Measurements from ENCODE around the gene SPECC1. TPM values are rescaled to one million over a fixed set of nuclear protein-coding genes. Genes with fewer than 3 reads are reported as not detected.
"Not testable (repeated sequence)": the region's sequence is repeated elsewhere in the genome, so short reads cannot be mapped to it uniquely, and the experiment has no call there.

The SPECC1 gene
- total RNA-seq, 2 experiments from 2014 or later: 13.7 to 17.4 TPM

DNA sequence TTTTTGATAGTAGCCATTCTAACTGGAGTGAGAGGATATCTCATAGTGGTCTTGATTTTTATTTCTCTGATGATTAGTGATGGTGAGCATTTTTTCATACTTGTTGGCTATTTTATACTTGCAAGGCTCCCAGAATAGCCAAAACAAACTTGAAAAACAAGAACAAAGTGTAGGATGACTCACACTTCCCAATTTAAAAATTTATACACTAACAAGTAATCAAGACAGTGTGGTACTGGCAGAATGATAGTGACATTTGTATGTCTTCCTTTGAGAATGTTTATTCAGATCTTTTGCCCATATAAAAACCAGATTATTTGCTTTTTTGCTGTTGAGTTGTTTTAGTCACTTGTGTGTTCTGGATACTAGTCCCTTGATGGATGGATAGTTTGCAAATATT lies 17.8 kb downstream of the SPECC1 start:
- no peaks in the 10 kb centered on the region for H3K36me3 Mint-ChIP-seq (ENCODE audit: low read depth)
- CTCF ChIA-PET: no interaction called here
- no peaks in the 10 kb centered on the region for H3K9me3 Mint-ChIP-seq
- H3K4me1 Mint-ChIP-seq (ENCODE audit: low read depth): no peaks in the 10 kb centered on the region
- H3K4me3 Mint-ChIP-seq: no peak overlapping the region
- intact Hi-C loops (cut with micrococcal nuclease): no loop called here
- DNase-seq: no peak
- H3K27ac Mint-ChIP-seq: no peak overlapping the region
- peaks cover 5% of the 10 kb centered on the region for H3K27me3 Mint-ChIP-seq (ENCODE audit: low read depth)

DNA sequence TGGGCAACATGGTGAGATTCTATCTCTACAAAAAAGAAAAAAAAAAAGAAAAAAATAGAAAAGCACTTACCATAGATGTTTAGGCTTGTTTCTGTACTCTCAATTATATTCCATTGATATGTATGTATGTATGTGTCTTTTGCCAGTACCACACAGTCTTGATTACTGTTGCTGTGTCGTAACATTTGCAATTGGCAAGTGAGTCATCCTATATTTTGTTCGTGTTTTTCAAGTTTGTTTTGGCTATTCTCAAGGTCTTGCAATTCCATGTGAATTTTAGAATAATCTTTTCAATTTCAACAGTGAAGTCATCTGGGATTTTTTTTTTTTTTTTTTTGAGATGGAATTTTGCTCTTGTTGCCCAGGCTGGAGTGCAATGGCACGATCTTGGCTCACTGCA lies 19.3 kb downstream of the SPECC1 start:
- no peak for DNase-seq
- H3K9me3 Mint-ChIP-seq: no peaks in the 10 kb centered on the region
- CTCF ChIA-PET: no interaction called here
- peaks cover 3% of the 10 kb centered on the region for H3K27me3 Mint-ChIP-seq (ENCODE audit: low read depth)
- no peak overlapping the region for H3K27ac Mint-ChIP-seq
- H3K4me1 Mint-ChIP-seq (ENCODE audit: low read depth): peaks cover 3% of the 10 kb centered on the region
- H3K36me3 Mint-ChIP-seq (ENCODE audit: low read depth): no peaks in the 10 kb centered on the region
- intact Hi-C loops (cut with micrococcal nuclease): no loop called here
- H3K4me3 Mint-ChIP-seq: no peak overlapping the region

DNA sequence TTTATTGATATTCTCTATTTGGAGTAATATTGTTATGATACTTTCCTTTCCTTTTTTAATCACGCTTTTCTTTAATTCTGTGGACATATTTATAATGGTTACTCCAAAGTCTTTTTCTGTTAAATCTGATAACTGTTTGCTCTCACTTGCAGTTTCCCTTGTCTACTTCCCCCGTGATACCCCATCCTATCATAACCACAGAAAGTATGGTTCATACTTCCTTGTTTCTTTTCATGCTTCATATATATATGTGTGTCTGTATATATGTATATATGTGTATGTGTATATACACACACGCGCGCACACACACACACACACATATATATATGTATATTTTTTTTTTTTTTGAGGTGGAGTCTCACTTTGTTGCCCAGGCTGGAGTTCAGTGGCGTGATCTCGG lies 23.5 kb downstream of the SPECC1 start:
- Mint-ChIP-seq H3K36me3 (ENCODE audit: low read depth) (no peaks in the 10 kb centered on the region), H3K9me3 (no peaks in the 10 kb centered on the region), H3K27me3 (ENCODE audit: low read depth) (peaks cover 3% of the 10 kb centered on the region), H3K4me3 (no peak overlapping the region), H3K27ac (no peak overlapping the region), H3K4me1 (ENCODE audit: low read depth) (peaks cover 3% of the 10 kb centered on the region)
- DNase-seq: no peak
- CTCF ChIA-PET: no interaction called here
- intact Hi-C loops (cut with micrococcal nuclease): no loop called here

DNA sequence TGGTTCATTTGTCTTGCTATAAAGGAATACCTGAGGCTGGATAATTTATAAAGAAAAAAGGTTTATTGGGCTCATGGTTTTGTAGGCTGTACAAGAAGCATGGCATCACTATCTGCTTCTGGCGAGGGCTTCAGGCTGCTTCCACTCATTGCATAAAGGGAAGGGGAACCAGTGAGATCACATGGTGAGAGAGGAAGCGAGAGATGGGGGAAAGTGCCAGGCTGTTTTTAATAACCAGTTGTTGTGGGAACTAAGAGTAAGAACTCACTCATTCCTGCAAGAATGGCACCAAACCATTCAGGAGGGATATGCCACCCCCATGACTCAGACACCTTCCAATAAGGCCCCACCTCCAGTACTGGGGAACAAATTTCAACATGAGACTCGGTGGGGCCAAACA lies 24.3 kb downstream of the SPECC1 start:
- Mint-ChIP-seq H3K4me1 (ENCODE audit: low read depth) (peaks cover 3% of the 10 kb centered on the region), H3K27me3 (ENCODE audit: low read depth) (peaks cover 3% of the 10 kb centered on the region), H3K36me3 (ENCODE audit: low read depth) (no peaks in the 10 kb centered on the region), H3K27ac (no peak overlapping the region), H3K9me3 (no peaks in the 10 kb centered on the region), H3K4me3 (no peak overlapping the region)
- DNase-seq: no peak
- CTCF ChIA-PET: interaction anchor here (0.6 kb wide), 1 partner anchor 16 kb away, joined by 5 read pairs; no protein-coding TSS in a partner anchor
- intact Hi-C loops (cut with micrococcal nuclease): no loop called here

DNA sequence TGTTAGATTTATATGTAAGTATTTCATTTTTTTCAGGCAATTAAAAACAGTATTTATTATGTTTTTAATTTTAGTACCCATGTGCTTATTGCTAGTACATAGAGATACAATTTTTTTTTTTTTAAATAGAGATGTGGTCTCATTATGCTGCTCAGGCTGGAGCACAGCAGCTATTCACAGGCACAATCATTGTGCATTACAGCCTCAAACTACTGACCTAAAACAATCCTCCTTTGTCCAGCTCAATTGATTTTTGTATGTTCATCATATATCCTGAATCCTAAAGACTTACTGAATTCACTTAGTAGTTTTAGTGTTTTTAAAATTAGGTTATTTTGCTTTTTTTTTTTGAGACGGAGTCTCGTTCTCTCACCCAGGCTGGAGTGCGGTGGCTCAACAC lies 26.3 kb downstream of the SPECC1 start:
- Mint-ChIP-seq H3K27me3 (ENCODE audit: low read depth) (peaks cover 3% of the 10 kb centered on the region), H3K36me3 (ENCODE audit: low read depth) (no peaks in the 10 kb centered on the region), H3K27ac (no peak overlapping the region), H3K4me1 (ENCODE audit: low read depth) (peaks cover 3% of the 10 kb centered on the region), H3K9me3 (no peaks in the 10 kb centered on the region), H3K4me3 (no peak overlapping the region)
- CTCF ChIA-PET: interaction anchor here (0.6 kb wide), 1 partner anchor 36 kb away, joined by 4 read pairs; no protein-coding TSS in a partner anchor
- no peak for DNase-seq
- intact Hi-C loops (cut with micrococcal nuclease): no loop called here

DNA sequence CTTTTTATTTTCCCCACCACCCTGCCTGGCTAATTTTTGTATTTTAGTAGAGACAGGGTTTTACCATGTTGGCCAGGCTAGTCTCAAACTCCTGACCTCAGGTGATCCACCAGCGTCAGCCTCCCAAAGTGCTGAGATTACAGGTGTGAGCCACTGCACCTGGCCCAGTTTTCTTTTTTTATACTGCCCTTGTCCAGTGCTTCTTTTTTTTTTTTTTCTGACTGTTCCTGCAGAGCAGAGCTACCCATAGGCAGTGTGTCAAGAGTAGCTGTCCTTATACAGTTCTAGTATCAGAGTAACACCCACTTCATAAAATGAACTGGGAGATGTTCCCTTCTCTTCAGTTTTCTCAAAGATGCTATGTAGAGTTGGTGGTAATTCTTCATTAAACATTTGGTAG lies 28.1 kb downstream of the SPECC1 start:
- intact Hi-C loops (cut with micrococcal nuclease); CTCF ChIA-PET; H3K4me3 Mint-ChIP-seq; H3K27me3 Mint-ChIP-seq (ENCODE audit: low read depth); H3K4me1 Mint-ChIP-seq (ENCODE audit: low read depth); H3K9me3 Mint-ChIP-seq; DNase-seq; H3K27ac Mint-ChIP-seq; H3K36me3 Mint-ChIP-seq (ENCODE audit: low read depth): not testable (repeated sequence)

DNA sequence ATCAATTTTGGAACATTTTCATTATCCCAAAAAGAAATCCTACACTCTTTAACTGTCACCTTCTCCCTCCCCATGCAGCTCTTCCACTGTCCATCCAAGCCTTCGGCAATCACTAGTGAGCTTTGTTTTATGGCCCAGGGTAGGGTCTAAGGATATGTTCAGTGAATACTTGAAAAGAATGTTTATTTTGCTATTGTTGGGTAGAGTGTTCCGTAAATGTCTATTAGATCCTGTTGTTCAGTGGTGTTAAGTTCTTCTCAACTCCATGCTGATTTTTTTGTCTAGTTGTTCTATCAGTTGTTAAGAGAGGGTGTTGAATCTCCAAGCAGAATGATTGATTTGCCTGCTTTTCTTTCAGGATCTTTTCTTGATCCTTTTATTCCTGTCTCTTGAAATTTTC lies 29.9 kb downstream of the SPECC1 start:
- no peaks in the 10 kb centered on the region for H3K9me3 Mint-ChIP-seq
- H3K4me1 Mint-ChIP-seq (ENCODE audit: low read depth): peaks cover 3% of the 10 kb centered on the region
- CTCF ChIA-PET: no interaction called here
- DNase-seq: no peak
- intact Hi-C loops (cut with micrococcal nuclease): no loop called here
- no peaks in the 10 kb centered on the region for H3K36me3 Mint-ChIP-seq (ENCODE audit: low read depth)
- no peak overlapping the region for H3K27ac Mint-ChIP-seq
- H3K4me3 Mint-ChIP-seq: no peak overlapping the region
- peaks cover 3% of the 10 kb centered on the region for H3K27me3 Mint-ChIP-seq (ENCODE audit: low read depth)

DNA sequence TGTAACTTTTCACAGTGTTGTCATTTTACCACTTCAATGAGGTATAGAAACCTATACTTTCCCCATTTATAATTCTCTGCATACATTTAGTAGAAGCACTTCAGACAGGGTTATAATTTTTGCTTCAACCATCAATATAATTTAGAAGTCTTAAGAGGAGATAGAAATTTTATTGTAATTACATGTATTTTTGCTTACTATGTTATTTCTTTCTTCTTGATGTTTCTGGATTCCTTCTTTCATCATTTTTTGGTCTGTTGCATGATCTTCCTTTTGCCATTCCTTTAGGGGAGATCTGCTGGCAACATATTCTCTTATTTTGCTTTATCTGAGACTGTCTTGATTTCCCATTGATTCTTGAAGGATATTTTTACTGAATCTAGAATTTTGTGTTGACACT lies 31.1 kb downstream of the SPECC1 start:
- no peak for DNase-seq
- Mint-ChIP-seq H3K4me1 (ENCODE audit: low read depth) (peaks cover 3% of the 10 kb centered on the region), H3K9me3 (no peaks in the 10 kb centered on the region), H3K27me3 (ENCODE audit: low read depth) (peaks cover 5% of the 10 kb centered on the region), H3K36me3 (ENCODE audit: low read depth) (no peaks in the 10 kb centered on the region), H3K27ac (no peak overlapping the region), H3K4me3 (no peak overlapping the region)
- intact Hi-C loops (cut with micrococcal nuclease): no loop called here
- CTCF ChIA-PET: no interaction called here

DNA sequence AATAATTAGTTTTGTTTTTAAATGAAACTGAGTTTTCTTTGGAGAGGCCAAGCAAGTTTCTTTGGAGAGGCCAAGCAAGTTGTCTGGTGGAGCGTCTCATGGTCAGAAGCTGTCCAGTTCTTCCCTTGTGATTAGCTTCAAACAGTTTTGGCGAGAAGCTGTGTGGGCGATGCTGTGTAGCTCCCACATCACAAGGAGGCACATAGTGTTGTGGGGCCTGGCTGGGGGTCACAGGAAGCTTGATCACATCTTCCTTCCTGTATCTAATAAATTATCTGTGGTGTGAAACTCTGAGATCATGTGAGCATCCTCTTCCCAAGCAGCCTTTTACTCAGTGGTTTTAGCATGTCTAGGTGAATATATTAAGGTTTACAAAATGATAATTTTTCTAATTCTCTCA lies 33.9 kb downstream of the SPECC1 start:
- no peak for DNase-seq
- Mint-ChIP-seq H3K9me3 (no peaks in the 10 kb centered on the region), H3K4me3 (no peak overlapping the region), H3K4me1 (ENCODE audit: low read depth) (peaks cover 3% of the 10 kb centered on the region), H3K27ac (no peak overlapping the region), H3K27me3 (ENCODE audit: low read depth) (peaks cover 13% of the 10 kb centered on the region), H3K36me3 (ENCODE audit: low read depth) (no peaks in the 10 kb centered on the region)
- intact Hi-C loops (cut with micrococcal nuclease): no loop called here
- CTCF ChIA-PET: interaction anchor here (1.1 kb wide), 1 partner anchor 47 kb away, joined by 4 read pairs; no protein-coding TSS in a partner anchor

DNA sequence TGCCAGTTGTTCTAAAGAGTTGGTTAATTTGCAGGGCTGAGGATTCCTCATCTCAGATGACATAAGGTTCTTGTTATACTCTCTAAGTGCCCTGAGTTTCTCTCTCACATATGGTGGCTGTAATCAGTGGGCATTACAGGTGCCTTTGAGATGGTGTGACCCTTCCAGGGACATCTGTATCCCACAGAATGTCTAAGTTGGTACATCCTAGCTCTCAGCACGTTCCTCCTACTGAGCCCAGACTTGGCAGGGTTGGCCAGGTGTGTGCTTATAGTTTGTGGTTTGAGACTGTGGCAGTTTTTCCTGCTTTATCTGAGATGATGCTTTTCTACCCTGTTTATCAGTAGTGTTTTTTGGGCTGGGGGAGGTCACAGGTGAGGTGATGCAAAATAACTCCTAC lies 36.3 kb downstream of the SPECC1 start:
- Mint-ChIP-seq H3K4me1 (ENCODE audit: low read depth) (peaks cover 3% of the 10 kb centered on the region), H3K27ac (no peak overlapping the region), H3K27me3 (ENCODE audit: low read depth) (peaks cover 13% of the 10 kb centered on the region), H3K9me3 (no peaks in the 10 kb centered on the region), H3K4me3 (no peak overlapping the region), H3K36me3 (ENCODE audit: low read depth) (no peaks in the 10 kb centered on the region)
- intact Hi-C loops (cut with micrococcal nuclease): no loop called here
- CTCF ChIA-PET: no interaction called here
- no peak for DNase-seq

DNA sequence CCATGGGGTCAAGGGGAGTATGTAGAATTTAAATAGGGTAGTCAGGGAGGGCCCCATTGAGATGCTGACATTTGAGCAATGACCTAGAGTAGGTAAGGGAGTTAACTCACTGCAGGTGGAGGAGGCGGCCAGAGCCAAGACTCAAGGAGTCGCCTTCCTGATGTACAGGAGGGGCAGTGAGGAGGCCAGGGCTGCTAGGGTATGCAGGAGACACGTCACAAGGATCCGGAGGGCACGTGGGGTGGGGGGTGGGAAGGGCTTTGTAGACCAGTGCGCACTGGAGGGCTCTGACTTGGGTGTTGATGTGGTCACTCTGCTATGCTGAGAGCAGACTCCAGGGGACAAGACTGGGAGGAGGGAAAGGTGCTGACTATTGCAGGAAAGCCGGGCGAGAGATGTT lies 37.5 kb downstream of the SPECC1 start:
- Mint-ChIP-seq H3K9me3 (no peaks in the 10 kb centered on the region), H3K36me3 (ENCODE audit: low read depth) (no peaks in the 10 kb centered on the region), H3K4me1 (ENCODE audit: low read depth) (peaks cover 3% of the 10 kb centered on the region), H3K27ac (no peak overlapping the region), H3K27me3 (ENCODE audit: low read depth) (peaks cover 15% of the 10 kb centered on the region), H3K4me3 (no peak overlapping the region)
- DNase-seq: no peak
- intact Hi-C loops (cut with micrococcal nuclease): no loop called here
- CTCF ChIA-PET: no interaction called here

DNA sequence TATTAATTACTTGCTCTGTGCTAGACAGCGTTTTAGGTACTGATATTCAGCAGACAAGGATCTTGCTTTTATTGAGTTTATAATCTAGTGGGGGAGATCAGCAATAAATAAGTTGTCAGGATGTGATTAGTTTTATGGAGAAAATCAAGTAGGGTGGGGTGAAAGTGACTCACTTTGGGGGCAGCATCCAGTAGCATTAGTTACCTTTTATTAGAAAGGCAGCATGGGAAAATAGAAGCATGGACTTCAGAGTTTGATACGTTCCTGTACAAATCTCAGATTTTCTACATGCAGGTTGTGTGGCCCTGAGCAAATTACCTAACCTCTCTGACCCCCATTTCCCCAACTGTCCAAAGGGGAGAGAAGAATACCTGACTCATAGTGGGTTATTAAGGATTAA lies 42.5 kb downstream of the SPECC1 start:
- Mint-ChIP-seq H3K4me1 (ENCODE audit: low read depth) (no peaks in the 10 kb centered on the region), H3K4me3 (no peak overlapping the region), H3K9me3 (no peaks in the 10 kb centered on the region), H3K36me3 (ENCODE audit: low read depth) (no peaks in the 10 kb centered on the region), H3K27ac (no peak overlapping the region), H3K27me3 (ENCODE audit: low read depth) (peaks cover 15% of the 10 kb centered on the region)
- intact Hi-C loops (cut with micrococcal nuclease): no loop called here
- CTCF ChIA-PET: no interaction called here
- no peak for DNase-seq

DNA sequence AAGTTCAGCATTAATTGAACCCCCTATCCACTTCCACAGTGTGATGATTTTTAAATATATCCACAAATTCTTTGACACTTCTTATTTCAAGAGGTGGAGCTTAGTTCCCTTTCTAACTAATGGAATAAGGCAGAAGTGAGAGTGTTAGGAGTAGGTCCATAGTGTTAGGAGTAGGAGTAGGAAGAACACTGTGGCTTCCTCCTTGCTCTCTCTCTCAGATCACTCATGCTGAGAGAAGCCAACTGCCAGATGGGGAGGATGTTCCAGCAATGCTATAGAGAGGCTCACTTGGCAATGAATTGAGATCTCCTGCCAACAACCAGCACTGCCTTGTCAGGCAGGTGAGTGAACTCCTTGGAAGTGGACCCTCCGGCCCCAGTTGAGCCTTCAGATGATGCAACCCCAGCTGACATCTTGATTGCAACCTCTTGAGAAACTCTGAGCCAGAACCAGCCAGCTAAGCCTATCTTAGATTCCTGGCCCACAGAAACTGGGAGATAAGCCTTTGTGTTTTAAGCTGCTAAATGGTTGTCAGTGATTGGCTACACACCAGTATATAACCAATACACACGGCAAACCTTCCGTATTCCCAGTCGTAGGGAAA lies 44.3 kb downstream of the SPECC1 start:
- peaks cover 10% of the 10 kb centered on the region for H3K27me3 Mint-ChIP-seq (ENCODE audit: low read depth)
- no peak for DNase-seq
- intact Hi-C loops (cut with micrococcal nuclease): no loop called here
- CTCF ChIA-PET: interaction anchor here (1.3 kb wide), 1 partner anchor 60 kb away, joined by 4 read pairs; no protein-coding TSS in a partner anchor
- H3K4me1 Mint-ChIP-seq (ENCODE audit: low read depth): no peaks in the 10 kb centered on the region
- no peak overlapping the region for H3K4me3 Mint-ChIP-seq
- H3K36me3 Mint-ChIP-seq (ENCODE audit: low read depth): no peaks in the 10 kb centered on the region
- no peak overlapping the region for H3K27ac Mint-ChIP-seq
- no peaks in the 10 kb centered on the region for H3K9me3 Mint-ChIP-seq

Data from activated naive CD4-positive, alpha-beta T cell treated with anti-CD3 and anti-CD28 coated beads for 36 hours (primary cell).